Measurements from ENCODE around the gene ZBTB1.
"Not testable (repeated sequence)": the region's sequence is repeated elsewhere in the genome, so short reads cannot be mapped to it uniquely, and the experiment has no call there.

ZBTB1 gene

DNA sequence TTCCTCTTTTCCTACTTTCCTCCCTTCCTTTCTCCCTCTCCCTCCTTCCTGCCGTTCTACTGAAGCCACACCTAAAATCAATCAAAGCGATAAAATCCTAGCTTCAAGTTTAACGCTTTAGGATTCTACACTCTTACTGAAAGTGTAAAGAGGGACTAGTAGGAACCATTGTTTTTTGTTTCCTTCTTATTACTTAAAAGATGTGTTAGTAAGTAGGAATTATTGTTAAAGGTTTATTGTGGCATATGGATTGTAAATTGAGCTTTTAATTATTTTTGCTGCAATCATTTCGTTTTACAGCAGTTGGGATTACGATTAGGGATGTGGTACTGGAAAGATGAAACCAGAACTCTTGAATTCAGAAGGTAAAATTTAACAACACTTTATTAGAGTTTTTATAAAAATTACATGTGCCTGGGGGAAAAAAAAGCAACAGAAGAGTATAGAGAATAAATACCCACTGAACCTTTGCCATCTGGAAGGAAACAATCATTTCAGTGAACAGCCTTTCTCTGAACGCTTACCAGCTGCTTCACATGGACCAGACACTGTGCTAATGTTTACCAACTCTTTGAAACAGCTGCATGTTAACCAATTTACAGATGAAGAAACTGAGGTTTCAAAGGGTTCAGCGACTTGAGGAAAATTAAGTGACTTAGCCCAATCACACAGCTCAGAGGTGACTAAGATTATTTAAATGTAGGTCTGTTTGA is 46.2 kb downstream of the ZBTB1 start:
- H3K36me3 ChIP-seq: no peaks in the 10 kb centered on the region
- H3K4me3 ChIP-seq (ENCODE audit: low read depth in 1 of 2, low read length in 1 of 2): no peak overlapping the region
- TF ChIP-seq, protein P1, sequence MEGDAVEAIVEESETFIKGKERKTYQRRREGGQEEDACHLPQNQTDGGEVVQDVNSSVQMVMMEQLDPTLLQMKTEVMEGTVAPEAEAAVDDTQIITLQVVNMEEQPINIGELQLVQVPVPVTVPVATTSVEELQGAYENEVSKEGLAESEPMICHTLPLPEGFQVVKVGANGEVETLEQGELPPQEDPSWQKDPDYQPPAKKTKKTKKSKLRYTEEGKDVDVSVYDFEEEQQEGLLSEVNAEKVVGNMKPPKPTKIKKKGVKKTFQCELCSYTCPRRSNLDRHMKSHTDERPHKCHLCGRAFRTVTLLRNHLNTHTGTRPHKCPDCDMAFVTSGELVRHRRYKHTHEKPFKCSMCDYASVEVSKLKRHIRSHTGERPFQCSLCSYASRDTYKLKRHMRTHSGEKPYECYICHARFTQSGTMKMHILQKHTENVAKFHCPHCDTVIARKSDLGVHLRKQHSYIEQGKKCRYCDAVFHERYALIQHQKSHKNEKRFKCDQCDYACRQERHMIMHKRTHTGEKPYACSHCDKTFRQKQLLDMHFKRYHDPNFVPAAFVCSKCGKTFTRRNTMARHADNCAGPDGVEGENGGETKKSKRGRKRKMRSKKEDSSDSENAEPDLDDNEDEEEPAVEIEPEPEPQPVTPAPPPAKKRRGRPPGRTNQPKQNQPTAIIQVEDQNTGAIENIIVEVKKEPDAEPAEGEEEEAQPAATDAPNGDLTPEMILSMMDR (IDR thresholded peaks at IDR 0.05): no peak
- peaks cover 99% of the 10 kb centered on the region for H3K27me3 ChIP-seq
- no peaks in the 10 kb centered on the region for H3K9me3 ChIP-seq
- H3K27ac ChIP-seq: no peak overlapping the region
- H3K4me1 ChIP-seq (ENCODE audit: control insufficient read depth in 1 of 2, insufficient read depth in 1 of 2, low read depth in 1 of 2, low read length in 1 of 2): peaks cover 10 to 11% of the 10 kb centered on the region in 2 experiments

DNA sequence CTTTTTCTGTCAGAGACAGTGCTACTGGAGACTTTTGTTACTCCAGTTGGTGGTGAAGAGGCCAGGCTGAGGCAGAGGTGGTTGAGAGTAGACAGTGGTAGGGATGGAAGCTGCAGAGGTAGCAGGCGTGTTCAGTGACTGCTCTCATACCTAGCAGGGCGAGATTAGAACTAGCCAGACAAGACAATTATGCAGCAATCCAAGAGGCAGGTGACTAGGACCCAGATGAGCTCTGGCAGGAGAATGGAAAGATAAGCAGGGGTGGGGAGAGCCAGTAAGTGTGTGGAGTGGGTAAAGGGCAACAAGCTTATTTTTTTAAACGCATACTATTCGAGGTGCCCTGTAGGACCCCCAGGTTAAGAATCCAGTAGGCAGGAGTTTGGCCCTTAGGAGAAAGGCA is 50.0 kb downstream of the ZBTB1 start:
- no peaks in the 10 kb centered on the region for H3K36me3 ChIP-seq
- TF ChIP-seq, protein P1 (IDR thresholded peaks at IDR 0.05): no peak
- peaks cover 67% of the 10 kb centered on the region for H3K27me3 ChIP-seq
- H3K4me3 ChIP-seq (ENCODE audit: low read depth in 1 of 2, low read length in 1 of 2): no peak overlapping the region
- no peak overlapping the region for H3K27ac ChIP-seq
- H3K4me1 ChIP-seq (ENCODE audit: control insufficient read depth in 1 of 2, insufficient read depth in 1 of 2, low read depth in 1 of 2, low read length in 1 of 2): peaks cover 7 to 8% of the 10 kb centered on the region in 2 experiments
- no peaks in the 10 kb centered on the region for H3K9me3 ChIP-seq

DNA sequence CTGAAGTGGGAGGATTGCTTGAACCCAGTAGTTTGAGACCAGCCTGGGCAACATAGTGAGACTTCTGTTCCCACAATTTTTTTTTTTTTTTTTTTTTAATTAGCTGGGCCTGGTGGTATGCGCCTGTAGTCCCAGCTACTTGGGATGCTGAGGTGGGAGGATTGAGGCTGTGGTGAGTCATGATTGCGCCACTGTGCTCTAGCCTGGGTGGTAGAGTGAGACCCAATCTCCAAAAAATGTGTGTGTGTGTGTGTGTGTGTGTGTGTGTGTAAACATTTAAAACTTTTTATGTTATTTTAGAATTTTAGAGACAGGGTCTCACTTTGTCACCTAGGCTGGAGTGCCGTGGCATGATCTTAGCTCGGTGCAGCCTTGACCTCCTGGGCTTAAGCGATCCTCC is 52.0 kb downstream of the ZBTB1 start:
- TF ChIP-seq, protein P1 (IDR thresholded peaks at IDR 0.05): no peak
- no peaks in the 10 kb centered on the region for H3K4me1 ChIP-seq (ENCODE audit: control insufficient read depth in 1 of 2, insufficient read depth in 1 of 2, low read depth in 1 of 2, low read length in 1 of 2)
- H3K36me3 ChIP-seq: no peaks in the 10 kb centered on the region
- H3K9me3 ChIP-seq: no peaks in the 10 kb centered on the region
- H3K27ac ChIP-seq: no peak overlapping the region
- H3K4me3 ChIP-seq (ENCODE audit: low read depth in 1 of 2, low read length in 1 of 2): no peak overlapping the region
- peaks cover 47% of the 10 kb centered on the region for H3K27me3 ChIP-seq

DNA sequence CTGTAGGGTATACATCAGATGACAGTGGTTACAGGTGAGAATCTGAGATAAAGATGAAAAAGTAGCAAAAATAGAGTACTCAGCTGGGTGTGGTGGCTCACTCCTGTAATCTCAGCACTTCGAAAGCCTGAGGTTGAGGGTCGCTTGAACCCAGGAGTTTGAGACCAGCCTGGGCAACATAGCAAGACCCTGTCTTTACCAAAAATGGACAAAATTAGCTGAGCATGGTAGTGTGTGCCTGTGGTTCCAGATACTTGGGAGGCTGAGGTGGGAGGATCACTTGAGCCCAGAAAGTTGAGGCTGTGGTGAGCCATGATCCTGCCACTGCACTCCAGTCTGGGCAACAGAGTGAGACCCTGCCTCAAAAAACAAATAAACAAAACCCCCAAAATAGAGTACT is 53.6 kb downstream of the ZBTB1 start:
- H3K36me3 ChIP-seq; H3K4me3 ChIP-seq (ENCODE audit: low read depth in 1 of 2, low read length in 1 of 2): not testable (repeated sequence)

DNA sequence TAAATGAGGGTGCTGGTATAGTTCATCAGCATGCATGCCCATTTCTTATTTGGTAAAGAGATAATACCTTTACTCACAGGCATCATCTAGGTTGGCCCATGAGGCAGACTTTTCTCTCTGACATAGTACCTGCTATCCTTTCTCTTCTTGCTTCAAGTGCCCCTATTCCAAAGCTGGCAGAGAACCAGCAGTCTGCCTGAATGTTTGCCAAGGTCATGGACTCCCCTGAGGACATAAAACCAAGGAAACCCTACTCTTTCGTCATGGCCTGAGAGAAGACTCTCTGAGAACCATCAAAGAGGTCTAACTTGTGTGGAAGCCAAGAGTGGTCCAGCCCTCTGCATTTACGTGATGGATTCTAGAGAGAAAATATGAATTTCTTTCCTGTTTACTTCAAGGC is 57.1 kb downstream of the ZBTB1 start:
- Histone ChIP-seq H3K4me1 (ENCODE audit: control insufficient read depth in 1 of 2, insufficient read depth in 1 of 2, low read depth in 1 of 2, low read length in 1 of 2) (no peaks in the 10 kb centered on the region), H3K4me3 (ENCODE audit: low read depth in 1 of 2, low read length in 1 of 2) (no peak overlapping the region)
- TF ChIP-seq, protein P1 (IDR thresholded peaks at IDR 0.05): no peak

More for the DNA sequence above, 53.6 kb downstream of the ZBTB1 start:
- peaks cover 30% of the 10 kb centered on the region for H3K27me3 ChIP-seq
- not testable (repeated sequence) for H3K27ac ChIP-seq; H3K4me1 ChIP-seq (ENCODE audit: control insufficient read depth in 1 of 2, insufficient read depth in 1 of 2, low read depth in 1 of 2, low read length in 1 of 2); H3K9me3 ChIP-seq

DNA sequence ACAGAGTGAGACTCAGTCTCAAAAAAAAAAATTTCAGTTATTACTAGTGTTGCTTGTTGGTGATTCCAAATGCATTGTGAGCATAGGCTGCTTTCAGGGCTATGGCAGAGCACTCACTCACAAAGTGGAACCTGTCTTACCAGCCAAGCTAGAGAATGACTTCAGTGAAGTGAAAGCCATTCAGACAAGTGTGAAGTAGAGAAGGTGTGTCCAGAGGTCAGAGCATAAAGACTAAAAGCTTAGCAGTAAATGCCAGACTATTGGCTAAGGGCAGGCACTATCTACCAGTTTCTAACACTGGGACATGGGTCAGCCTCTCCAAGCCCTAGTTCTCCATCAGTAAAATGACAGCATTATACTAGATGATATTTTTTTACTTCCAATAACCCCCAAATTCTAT is 57.9 kb downstream of the ZBTB1 start:
- Histone ChIP-seq H3K4me1 (ENCODE audit: control insufficient read depth in 1 of 2, insufficient read depth in 1 of 2, low read depth in 1 of 2, low read length in 1 of 2) (no peaks in the 10 kb centered on the region), H3K4me3 (ENCODE audit: low read depth in 1 of 2, low read length in 1 of 2) (no peak overlapping the region), H3K27ac (no peak overlapping the region), H3K9me3 (no peaks in the 10 kb centered on the region), H3K36me3 (no peaks in the 10 kb centered on the region), H3K27me3 (peaks cover 7% of the 10 kb centered on the region)
- TF ChIP-seq, protein P1 (IDR thresholded peaks at IDR 0.05): no peak

More for the DNA sequence above, 57.1 kb downstream of the ZBTB1 start:
- H3K36me3 ChIP-seq: no peaks in the 10 kb centered on the region
- H3K27ac ChIP-seq: no peak overlapping the region
- no peaks in the 10 kb centered on the region for H3K9me3 ChIP-seq
- peaks cover 3% of the 10 kb centered on the region for H3K27me3 ChIP-seq

Measured in neutrophil (primary cell).